Peyer's patch (tissue), 4 donors: ENCODE results near the gene FAR1.

Experiments
- CTCF ChIP-seq, 6 experiments: fragments of 450-650 bp in 4 of 6; fragments of 200-600 bp in 2 of 6; sonication (generic) in 1 of 6; IDR thresholded peaks; one replicate each; pipeline ENCODE4 v1.5.1; 2017 to 2019; ENCODE audit warnings: antibody characterized with exemption in 6 of 6, mild to moderate bottlenecking in 3 of 6, moderate library complexity in 1 of 6
- POLR2A ChIP-seq, 2 donors: fragments of 450-650 bp; IDR thresholded peaks; one replicate each; pipeline ENCODE4 v1.5.1; 2017; ENCODE audit warnings: antibody characterized with exemption in 2 of 2, mild to moderate bottlenecking in 2 of 2, moderate library complexity in 2 of 2

GRCh38 chr11:13620063-13620462, 48.4 kb upstream of the FAR1 start:
- TF ChIP-seq CTCF (IDR thresholded peaks at IDR 0.05) = no peak
- no peak for TF ChIP-seq POLR2A (IDR thresholded peaks at IDR 0.05)
